GM12864 (cell line): Measurements from ENCODE around the gene SFT2D3.

Experiments
- DNase-seq: peaks from one replicate; pipeline ENCODE4 v3.0.0-alpha.2; 2011; ENCODE audit warnings: low read depth
- H3K4me3 ChIP-seq: 2 replicates; pipeline ENCODE4 v1.5.1; 2011; ENCODE audit warnings: mild to moderate bottlenecking, low read depth, low read length, control low read depth
- CTCF ChIP-seq: IDR thresholded peaks from 2 replicates; pipeline ENCODE4 v1.5.1; 2011; ENCODE audit warnings: low read depth, mild to moderate bottlenecking, moderate library complexity, low read length, control low read depth, inconsistent platforms; ENCODE audit errors: missing control alignments

SFT2D3 gene

GRCh38 chr2:127713562-127713961 is 12.3 kb downstream of the SFT2D3 start:
- DNase-seq: no peak
- no peak overlapping the region for H3K4me3 ChIP-seq
- TF ChIP-seq CTCF: no peak

GRCh38 chr2:127715778-127716449 is 14.6 kb downstream of the SFT2D3 start:
- DNase-seq: no peak
- no peak overlapping the region for H3K4me3 ChIP-seq
- TF ChIP-seq CTCF: no peak

GRCh38 chr2:127718271-127718670 is 17.0 kb downstream of the SFT2D3 start:
- TF ChIP-seq CTCF: no peak
- H3K4me3 ChIP-seq: no peak overlapping the region
- DNase-seq: no peak

- TF ChIP-seq CTCF: no peak
- DNase-seq: no peak
- no peak overlapping the region for H3K4me3 ChIP-seq
Observed at GRCh38 chr2:127719301-127720218, 18.3 kb downstream of the SFT2D3 start.

- no peak overlapping the region for H3K4me3 ChIP-seq
- DNase-seq: no peak
- no peak for TF ChIP-seq CTCF
Observed at GRCh38 chr2:127721311-127721977, 20.1 kb downstream of the SFT2D3 start.

- H3K4me3 ChIP-seq: no peak overlapping the region
- no peak for TF ChIP-seq CTCF
- DNase-seq: no peak
Observed at GRCh38 chr2:127721978-127722355, 20.7 kb downstream of the SFT2D3 start.
